Activated CD4-positive, alpha-beta memory T cell treated with anti-CD3 and anti-CD28 coated beads, Interleukin-2, amount 10 ng/mL, durations not matched to agents 7 days and 5 days (primary cell): ENCODE measurements around the gene NSUN6. TPM values are rescaled to one million over a fixed set of nuclear protein-coding genes. Genes with fewer than 3 reads are reported as not detected.
"Not testable (repeated sequence)": the region's sequence is repeated elsewhere in the genome, so short reads cannot be mapped to it uniquely, and the experiment has no call there.

Experiments
- CTCF ChIA-PET: fragments of 350-600 bp; sonication (Branson Sonifier 250); formaldehyde crosslinking; loops from one replicate; lab custom pipeline; 2021; ENCODE audit warnings: antibody characterized with exemption, inconsistent platforms; lab: Charles Lee
- POLR2A ChIA-PET: fragments of 350-600 bp; sonication (Branson Sonifier 250); formaldehyde crosslinking; loops from one replicate; lab custom pipeline; 2021; ENCODE audit warnings: antibody characterized with exemption; lab: Charles Lee
- DNase-seq: peaks from one replicate; pipeline ENCODE4 v3.0.0-alpha.2; 2020
- H3K27ac Mint-ChIP-seq: one replicate; pipeline ENCODE4 v1.8.0; 2021; ENCODE audit warnings: mild to moderate bottlenecking, mixed read lengths
- H3K27me3 Mint-ChIP-seq: one replicate; pipeline ENCODE4 v1.8.0; 2021; ENCODE audit warnings: mixed read lengths
- H3K36me3 Mint-ChIP-seq: one replicate; pipeline ENCODE4 v1.8.0; 2021; ENCODE audit warnings: low read depth, mixed read lengths
- H3K4me1 Mint-ChIP-seq: one replicate; pipeline ENCODE4 v1.8.0; 2021; ENCODE audit warnings: mixed read lengths
- H3K4me3 Mint-ChIP-seq: one replicate; pipeline ENCODE4 v1.8.0; 2021; ENCODE audit warnings: mild to moderate bottlenecking, mixed read lengths
- H3K9me3 Mint-ChIP-seq: one replicate; pipeline ENCODE4 v1.8.0; 2021; ENCODE audit warnings: mixed read lengths
- total RNA-seq, 2 experiments: library from RNA; stranded (reverse); gene quantifications; one replicate each; pipeline ENCODE4 v1.2.3, GENCODE V29; 2021

NSUN6 gene
- total RNA-seq, 2 experiments from 2014 or later: 31.0 to 35.0 TPM

GRCh38 chr10:18653112-18653511 lies 1.7 kb upstream of the NSUN6 start:
- H3K27me3 Mint-ChIP-seq: no peaks in the 10 kb centered on the region
- ChIA-PET POLR2A (no interaction called here), CTCF (no interaction called here)
- no peak overlapping the region for H3K4me3 Mint-ChIP-seq
- no peaks in the 10 kb centered on the region for H3K9me3 Mint-ChIP-seq
- no peak overlapping the region for H3K27ac Mint-ChIP-seq
- DNase-seq: no peak
- H3K36me3 Mint-ChIP-seq: peaks cover 51% of the 10 kb centered on the region
- H3K4me1 Mint-ChIP-seq: peaks cover 46% of the 10 kb centered on the region

GRCh38 chr10:18650404-18650997 lies 886 bp downstream of the NSUN6 start:
- Mint-ChIP-seq H3K27ac (peak overlapping the region; percentile 97), H3K36me3 (peaks cover 56% of the 10 kb centered on the region), H3K4me3 (peak overlapping the region; percentile 89), H3K9me3 (no peaks in the 10 kb centered on the region), H3K27me3 (no peaks in the 10 kb centered on the region), H3K4me1 (peaks cover 45% of the 10 kb centered on the region)
- DNase-seq: no peak
- POLR2A ChIA-PET: interaction anchor here (1.0 to 7.1 kb wide), 4 partner anchors 8 to 1006 kb away, joined by 3 to 126 read pairs (median 8); partner anchors contain the start of genes ARL5B and STAM
- CTCF ChIA-PET: interaction anchor here (0.8 kb wide), 1 partner anchor 11 kb away, joined by 3 read pairs; no protein-coding TSS in a partner anchor

GRCh38 chr10:18649364-18649959 lies 1.9 kb downstream of the NSUN6 start:
- POLR2A ChIA-PET: interaction anchor here (0.5 to 7.1 kb wide), 3 partner anchors 11 to 1005 kb away, joined by 3 to 126 read pairs (median 7); partner anchors contain the start of genes ARL5B and STAM
- H3K27ac Mint-ChIP-seq: peak overlapping the region; percentile 97

GRCh38 chr10:18647945-18648344 lies 3.4 kb downstream of the NSUN6 start:
- Mint-ChIP-seq H3K36me3 (peaks cover 57% of the 10 kb centered on the region), H3K4me1 (peaks cover 47% of the 10 kb centered on the region), H3K27ac (peak overlapping the region; percentile 42), H3K9me3 (no peaks in the 10 kb centered on the region), H3K27me3 (no peaks in the 10 kb centered on the region), H3K4me3 (no peak overlapping the region)
- CTCF ChIA-PET: interaction anchor here (0.7 to 2.1 kb wide), 4 partner anchors 11 to 1191 kb away, joined by 3 to 14 read pairs (median 5); partner anchors contain the start of gene ARL5B
- POLR2A ChIA-PET: interaction anchor here (7.1 kb wide), 1 partner anchor 12 kb away, joined by 126 read pairs; the partner anchor contains the start of gene ARL5B
- DNase-seq: no peak

More at GRCh38 chr10:18649364-18649959, 1.9 kb downstream of the NSUN6 start:
- peak overlapping the region; percentile 89 for H3K4me3 Mint-ChIP-seq
- H3K36me3 Mint-ChIP-seq: peaks cover 55% of the 10 kb centered on the region
- no peak for DNase-seq
- H3K4me1 Mint-ChIP-seq: peaks cover 43% of the 10 kb centered on the region
- CTCF ChIA-PET: interaction anchor here (1.6 to 2.1 kb wide), 3 partner anchors 9 to 22 kb away, joined by 5 to 14 read pairs (median 5); partner anchors contain the start of gene ARL5B
- H3K9me3 Mint-ChIP-seq: no peaks in the 10 kb centered on the region
- no peaks in the 10 kb centered on the region for H3K27me3 Mint-ChIP-seq

- H3K9me3 Mint-ChIP-seq: no peaks in the 10 kb centered on the region
- no peak for DNase-seq
- no peaks in the 10 kb centered on the region for H3K27me3 Mint-ChIP-seq
- ChIA-PET POLR2A (interaction anchor here (7.1 kb wide), 1 partner anchor 13 kb away, joined by 126 read pairs; the partner anchor contains the start of gene ARL5B), CTCF (interaction anchor here (0.7 kb wide), 1 partner anchor 9 kb away, joined by 4 read pairs; no protein-coding TSS in a partner anchor)
- peaks cover 50% of the 10 kb centered on the region for H3K36me3 Mint-ChIP-seq
- no peak overlapping the region for H3K4me3 Mint-ChIP-seq
- H3K27ac Mint-ChIP-seq: no peak overlapping the region
- peaks cover 40% of the 10 kb centered on the region for H3K4me1 Mint-ChIP-seq
Measured at GRCh38 chr10:18647151-18647550, 4.2 kb downstream of the NSUN6 start.

GRCh38 chr10:18639719-18640118 lies 11.7 kb downstream of the NSUN6 start:
- H3K9me3 Mint-ChIP-seq, H3K27me3 Mint-ChIP-seq, H3K4me3 Mint-ChIP-seq, H3K27ac Mint-ChIP-seq, H3K4me1 Mint-ChIP-seq, CTCF ChIA-PET, DNase-seq: not testable (repeated sequence)
- peaks cover 38% of the 10 kb centered on the region for H3K36me3 Mint-ChIP-seq
- POLR2A ChIA-PET: interaction anchor here (0.6 kb wide), 1 partner anchor 741 kb away, joined by 3 read pairs; no protein-coding TSS in a partner anchor

GRCh38 chr10:18637400-18637799 lies 14.0 kb downstream of the NSUN6 start:
- H3K9me3 Mint-ChIP-seq, H3K4me3 Mint-ChIP-seq, H3K4me1 Mint-ChIP-seq, H3K27me3 Mint-ChIP-seq, CTCF ChIA-PET, H3K27ac Mint-ChIP-seq, DNase-seq, POLR2A ChIA-PET: not testable (repeated sequence)
- peaks cover 39% of the 10 kb centered on the region for H3K36me3 Mint-ChIP-seq

- Mint-ChIP-seq H3K9me3 (peaks cover 2% of the 10 kb centered on the region), H3K36me3 (peaks cover 34% of the 10 kb centered on the region), H3K4me3 (no peak overlapping the region), H3K4me1 (peaks cover 2% of the 10 kb centered on the region), H3K27me3 (no peaks in the 10 kb centered on the region), H3K27ac (no peak overlapping the region)
- no peak for DNase-seq
- CTCF ChIA-PET: no interaction called here
- POLR2A ChIA-PET: no interaction called here
Measured at GRCh38 chr10:18635995-18636394, 15.4 kb downstream of the NSUN6 start.

- H3K9me3 Mint-ChIP-seq, H3K4me3 Mint-ChIP-seq, POLR2A ChIA-PET, CTCF ChIA-PET, H3K4me1 Mint-ChIP-seq, DNase-seq, H3K27ac Mint-ChIP-seq, H3K27me3 Mint-ChIP-seq: not testable (repeated sequence)
- peaks cover 33% of the 10 kb centered on the region for H3K36me3 Mint-ChIP-seq
Measured at GRCh38 chr10:18632500-18632899, 18.9 kb downstream of the NSUN6 start.

GRCh38 chr10:18627452-18628018 lies 23.9 kb downstream of the NSUN6 start:
- not testable (repeated sequence) for H3K9me3 Mint-ChIP-seq, H3K27me3 Mint-ChIP-seq
- CTCF ChIA-PET: interaction anchor here (1.2 kb wide), 1 partner anchor 21 kb away, joined by 5 read pairs; no protein-coding TSS in a partner anchor
- DNase-seq: peak; percentile 77
- Mint-ChIP-seq H3K4me1 (peaks cover 14% of the 10 kb centered on the region), H3K36me3 (peaks cover 33% of the 10 kb centered on the region), H3K4me3 (peak overlapping the region; percentile 72), H3K27ac (peak overlapping the region; percentile 58)
- POLR2A ChIA-PET: interaction anchor here (0.8 to 1.0 kb wide), 3 partner anchors 9 to 33 kb away, joined by 3 to 4 read pairs (median 3); no protein-coding TSS in a partner anchor

GRCh38 chr10:18625886-18626285 lies 25.5 kb downstream of the NSUN6 start:
- Mint-ChIP-seq H3K4me1 (peaks cover 14% of the 10 kb centered on the region), H3K27ac (no peak overlapping the region), H3K4me3 (no peak overlapping the region), H3K9me3 (no peaks in the 10 kb centered on the region), H3K27me3 (no peaks in the 10 kb centered on the region), H3K36me3 (peaks cover 41% of the 10 kb centered on the region)
- POLR2A ChIA-PET: interaction anchor here (0.6 kb wide), 1 partner anchor 32 kb away, joined by 3 read pairs; no protein-coding TSS in a partner anchor
- no peak for DNase-seq
- CTCF ChIA-PET: no interaction called here

GRCh38 chr10:18623671-18624070 lies 27.7 kb downstream of the NSUN6 start:
- H3K4me1 Mint-ChIP-seq: peaks cover 19% of the 10 kb centered on the region
- H3K9me3 Mint-ChIP-seq, CTCF ChIA-PET, H3K27me3 Mint-ChIP-seq, H3K27ac Mint-ChIP-seq, DNase-seq, POLR2A ChIA-PET, H3K4me3 Mint-ChIP-seq: not testable (repeated sequence)
- H3K36me3 Mint-ChIP-seq: peaks cover 55% of the 10 kb centered on the region
